HepG2 (cell line): Measurements from ENCODE around the gene ZNF3. TPM values are rescaled to one million over a fixed set of nuclear protein-coding genes. Genes with fewer than 3 reads are reported as not detected.

Source experiments
- ARNT ChIP-seq: fragments of 450-650 bp; IDR thresholded peaks from 2 replicates; pipeline ENCODE4 v1.6.1; 2017
- ASH2L ChIP-seq: fragments of 300-600, 200-600 bp; sonication (generic); IDR thresholded peaks from 2 replicates; pipeline ENCODE4 v1.7.0; 2017; ENCODE audit warnings: low read depth, mild to moderate bottlenecking, moderate library complexity, mixed read lengths, low read length; ENCODE audit not compliant: insufficient read length
- BORCS8-MEF2B ChIP-seq: sonication (generic); formaldehyde crosslinking; IDR thresholded peaks from 2 replicates; pipeline ENCODE4 v1.8.0; 2022; ENCODE audit warnings: mild to moderate bottlenecking, missing genetic modification reagents
- ELF3 ChIP-seq: IDR thresholded peaks from 2 replicates; pipeline ENCODE4 v1.6.1; 2016; ENCODE audit warnings: missing genetic modification reagents, missing compliant biosample characterization
- FIP1L1 ChIP-seq: fragments of 200-400 bp; formaldehyde crosslinking; IDR thresholded peaks from 2 replicates; pipeline ENCODE4 v1.6.1; 2018; ENCODE audit warnings: low read depth, mild to moderate bottlenecking, low read length, moderate library complexity, borderline replicate concordance; ENCODE audit not compliant: insufficient read depth
- FOXP1 ChIP-seq, 2 experiments: fragments of 450-650 bp in 1 of 2; IDR thresholded peaks; 2 replicates each; pipeline ENCODE4 v1.6.1; 2017 to 2018; ENCODE audit warnings: antibody characterized with exemption in 1 of 2
- GATAD1 ChIP-seq: IDR thresholded peaks from 2 replicates; pipeline ENCODE4 v1.6.1; 2016; ENCODE audit warnings: missing genetic modification reagents, missing compliant biosample characterization
- JARID2 ChIP-seq: sonication (generic); formaldehyde crosslinking; IDR thresholded peaks from 2 replicates; pipeline ENCODE4 v1.8.1; 2023; ENCODE audit warnings: missing genetic modification reagents, inconsistent platforms; ENCODE audit not compliant: insufficient replicate concordance
- KAT7 ChIP-seq: IDR thresholded peaks from 2 replicates; pipeline ENCODE4 v1.6.1; 2018; ENCODE audit warnings: borderline replicate concordance, missing compliant biosample characterization
- MBD4 ChIP-seq: IDR thresholded peaks from 2 replicates; pipeline ENCODE4 v1.6.1; 2012; ENCODE audit warnings: low read length, inconsistent platforms, borderline replicate concordance
- NONO ChIP-seq, 2 experiments: fragments of 450-650 bp in 1 of 2; sonication (generic) in 1 of 2; formaldehyde crosslinking in 1 of 2; IDR thresholded peaks in 1 of 2; conservative IDR thresholded peaks in 1 of 2; 2 replicates each; pipeline versions ENCODE4 v1.6.1 to v1.8.0; 2017 to 2022; ENCODE audit warnings: mild to moderate bottlenecking in 1 of 2, missing genetic modification reagents in 1 of 2, moderate library complexity in 1 of 2
- PCBP2 ChIP-seq: fragments of 200-400 bp; formaldehyde crosslinking; optimal IDR thresholded peaks from 2 replicates; pipeline ENCODE3; 2018; ENCODE audit warnings: low read length, low read depth; ENCODE audit not compliant: poor library complexity, severe bottlenecking
- PHF21A ChIP-seq: sonication (generic); formaldehyde crosslinking; IDR thresholded peaks from 2 replicates; pipeline ENCODE4 v1.5.0; 2020; ENCODE audit warnings: mild to moderate bottlenecking, missing genetic modification reagents
- PHF5A ChIP-seq: IDR thresholded peaks from one replicate; pipeline ENCODE4 v1.6.1; 2018; ENCODE audit warnings: low read depth, missing genetic modification reagents; ENCODE audit not compliant: unreplicated experiment
- PHF8 ChIP-seq: sonication (generic); formaldehyde crosslinking; IDR thresholded peaks from 2 replicates; pipeline ENCODE4 v1.5.0; 2020; ENCODE audit warnings: missing genetic modification reagents
- RARA ChIP-seq: IDR thresholded peaks from 2 replicates; pipeline ENCODE4 v1.6.1; 2016; ENCODE audit warnings: missing genetic modification reagents, missing compliant biosample characterization
- ZFP1 ChIP-seq: IDR thresholded peaks from 2 replicates; pipeline ENCODE4 v1.6.1; 2016
- ZFP37 ChIP-seq: sonication (generic); formaldehyde crosslinking; IDR thresholded peaks from 2 replicates; pipeline ENCODE4 v1.4.0; 2020; ENCODE audit warnings: missing genetic modification reagents, borderline replicate concordance
- ZMAT3 ChIP-seq: sonication (generic); formaldehyde crosslinking; conservative IDR thresholded peaks from 2 replicates; pipeline ENCODE4 v1.7.0; 2021; ENCODE audit warnings: missing genetic modification reagents
- ZNF496 ChIP-seq: sonication (generic); formaldehyde crosslinking; IDR thresholded peaks from 2 replicates; pipeline ENCODE4 v1.8.1; 2023; ENCODE audit warnings: mild to moderate bottlenecking, moderate library complexity, missing genetic modification reagents; ENCODE audit not compliant: insufficient replicate concordance
- ZNF570 ChIP-seq: sonication (generic); formaldehyde crosslinking; IDR thresholded peaks from 2 replicates; pipeline ENCODE4 v1.4.0; 2020; ENCODE audit warnings: mild to moderate bottlenecking, missing genetic modification reagents, borderline replicate concordance
- ZNF629 ChIP-seq: sonication (generic); formaldehyde crosslinking; conservative IDR thresholded peaks from 2 replicates; pipeline ENCODE4 v1.5.0; 2020; ENCODE audit warnings: missing genetic modification reagents
- ZNF724P ChIP-seq: sonication (generic); formaldehyde crosslinking; IDR thresholded peaks from 2 replicates; pipeline ENCODE4 v1.8.0; 2022; ENCODE audit warnings: missing genetic modification reagents, borderline replicate concordance
- ZNF83 ChIP-seq: sonication (generic); formaldehyde crosslinking; IDR thresholded peaks from 2 replicates; pipeline ENCODE4 v1.4.0; 2020; ENCODE audit warnings: missing genetic modification reagents, mild to moderate bottlenecking, borderline replicate concordance
- polyA plus RNA-seq, 8 experiments: library from polyadenylated mRNA; depleted of rRNA in 3 of 8; stranded (reverse) in 7 of 8; unstranded in 1 of 8; fragments of >200 nt; fragmentation: Illumina TruSeq in 4 of 8; extraction: Trizol in 4 of 8; gene quantifications; 2 replicates each; pipeline versions ENCODE4 v1.2.1 to v1.2.3, GENCODE V29; 2011 to 2016; ENCODE audit warnings: low read depth in 4 of 8, missing spikeins in 1 of 8, mixed read lengths in 1 of 8; ENCODE audit not compliant: insufficient read depth in 1 of 8
- total RNA-seq, 5 experiments: library from RNA; depleted of rRNA; stranded (reverse); fragments of >200 nt; fragmentation: Illumina TruSeq; extraction: Trizol; gene quantifications; 2 replicates each; pipeline ENCODE4 v1.2.3, GENCODE V29; 2016; ENCODE audit warnings: low read depth in 1 of 5
- TF ChIP-seq, protein P1 (sequence below): sonication (generic); formaldehyde crosslinking; IDR thresholded peaks from 2 replicates; pipeline ENCODE4 v1.8.1; 2023; ENCODE audit warnings: mild to moderate bottlenecking, moderate library complexity, missing genetic modification reagents
- TF ChIP-seq, protein P2 (sequence below): sonication (generic); formaldehyde crosslinking; IDR thresholded peaks from 2 replicates; pipeline ENCODE4 v1.4.0; 2020; ENCODE audit warnings: missing genetic modification reagents
- TF ChIP-seq, protein P3 (sequence below): sonication (generic); formaldehyde crosslinking; IDR thresholded peaks from 2 replicates; pipeline ENCODE4 v1.4.0; 2020; ENCODE audit warnings: missing genetic modification reagents, low read depth, mild to moderate bottlenecking, borderline replicate concordance
- TF ChIP-seq, protein P4 (sequence below): sonication (generic); formaldehyde crosslinking; IDR thresholded peaks from 2 replicates; pipeline ENCODE4 v1.4.0; 2020; ENCODE audit warnings: missing genetic modification reagents
- TF ChIP-seq, protein P5 (sequence below): sonication (generic); formaldehyde crosslinking; IDR thresholded peaks from 2 replicates; pipeline ENCODE4 v1.5.0; 2020; ENCODE audit warnings: missing genetic modification reagents

Gene ZNF3
- total and polyA plus RNA-seq, 2 of the 13 experiments (the other 11 are each of a cell fraction or from before 2014, with no cell fraction given), result 33.7 to 56.9 TPM

DNA sequence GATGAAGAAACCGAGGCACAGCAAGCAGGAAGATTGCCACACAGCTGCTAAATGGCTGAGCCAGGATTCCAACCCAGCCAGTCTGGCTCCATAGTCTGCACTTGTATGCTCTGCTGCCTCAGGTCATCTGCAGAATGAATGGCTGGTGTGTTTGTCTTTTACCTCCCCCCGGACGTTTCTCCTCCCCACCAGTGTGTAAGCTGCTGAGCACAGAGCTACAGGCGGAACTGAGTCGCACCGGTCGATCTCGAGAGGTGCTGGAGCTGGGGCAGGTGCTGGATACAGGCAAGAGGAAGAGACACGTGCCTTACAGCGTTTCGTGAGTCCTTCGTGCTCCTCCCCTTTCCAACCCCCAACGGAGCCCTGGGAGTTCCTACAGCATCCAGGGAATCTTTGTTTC, 40.5 kb upstream of the ZNF3 start (continued):
- TF ChIP-seq, protein P1, sequence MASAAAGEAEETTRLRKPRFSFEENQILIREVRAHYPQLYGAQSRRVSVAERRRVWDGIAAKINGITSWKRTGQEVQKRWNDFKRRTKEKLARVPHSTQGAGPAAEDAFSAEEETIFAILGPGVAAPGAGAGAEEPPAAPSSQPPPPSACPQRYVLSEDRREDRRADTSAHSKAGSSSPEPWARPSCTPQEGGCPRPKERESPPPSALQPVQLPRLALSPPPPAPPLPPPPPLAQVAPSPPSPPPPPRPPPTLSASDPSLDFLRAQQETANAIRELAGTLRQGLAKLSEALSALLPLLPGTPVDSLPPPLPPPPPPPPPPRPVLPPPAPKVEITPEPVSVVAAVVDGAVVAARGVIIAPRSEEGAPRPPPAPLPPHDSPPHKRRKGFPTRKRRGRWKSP (CRISPR knock-in tag), result no peak
- TF ChIP-seq BORCS8-MEF2B (no peak), GATAD1 (peak; percentile 34; the same call in 1 of the 2 replicates), ZFP1 (CRISPR knock-in tag) (no peak), NONO (IDR thresholded peaks at IDR 0.05) (no peak), NONO (CRISPR knock-in tag; conservative IDR thresholded peaks at IDR 0.05) (peak; percentile 88), JARID2 (CRISPR knock-in tag) (no peak), PHF21A (peak; percentile 57; the same call in 1 of the 2 replicates), MBD4 (no peak), ELF3 (peak; percentile 84), ZNF570 (CRISPR knock-in tag) (no peak), ZNF496 (no peak), FIP1L1 (no peak), RARA (CRISPR knock-in tag) (peak; percentile 52; the same call in 1 of the 2 replicates), ZMAT3 (CRISPR knock-in tag) (no peak), ZNF724P (no peak), ASH2L (no peak), KAT7 (CRISPR knock-in tag) (no peak), PCBP2 (no peak), FOXP1 (IDR thresholded peaks at IDR 0.05) (no peak), FOXP1 (CRISPR knock-in tag; IDR thresholded peaks at IDR 0.05) (no peak), ARNT (no peak), ZFP37 (CRISPR knock-in tag) (no peak), PHF8 (CRISPR knock-in tag) (no peak), ZNF629 (CRISPR knock-in tag) (no peak; the same call in 1 of the 2 replicates), ZNF83 (CRISPR knock-in tag) (no peak), PHF5A (CRISPR knock-in tag) (no peak)
- TF ChIP-seq, protein P2, sequence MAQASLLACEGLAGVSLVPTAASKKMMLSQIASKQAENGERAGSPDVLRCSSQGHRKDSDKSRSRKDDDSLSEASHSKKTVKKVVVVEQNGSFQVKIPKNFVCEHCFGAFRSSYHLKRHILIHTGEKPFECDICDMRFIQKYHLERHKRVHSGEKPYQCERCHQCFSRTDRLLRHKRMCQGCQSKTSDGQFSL, result no peak
- TF ChIP-seq, protein P3, sequence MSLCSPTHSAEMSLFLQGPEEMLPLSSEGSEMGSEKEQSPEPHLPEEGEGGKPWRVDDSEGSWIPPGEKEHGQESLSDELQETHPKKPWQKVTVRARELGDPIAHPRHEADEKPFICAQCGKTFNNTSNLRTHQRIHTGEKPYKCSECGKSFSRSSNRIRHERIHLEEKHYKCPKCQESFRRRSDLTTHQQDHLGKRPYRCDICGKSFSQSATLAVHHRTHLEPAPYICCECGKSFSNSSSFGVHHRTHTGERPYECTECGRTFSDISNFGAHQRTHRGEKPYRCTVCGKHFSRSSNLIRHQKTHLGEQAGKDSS (CRISPR knock-in tag), result no peak
- TF ChIP-seq, protein P4, sequence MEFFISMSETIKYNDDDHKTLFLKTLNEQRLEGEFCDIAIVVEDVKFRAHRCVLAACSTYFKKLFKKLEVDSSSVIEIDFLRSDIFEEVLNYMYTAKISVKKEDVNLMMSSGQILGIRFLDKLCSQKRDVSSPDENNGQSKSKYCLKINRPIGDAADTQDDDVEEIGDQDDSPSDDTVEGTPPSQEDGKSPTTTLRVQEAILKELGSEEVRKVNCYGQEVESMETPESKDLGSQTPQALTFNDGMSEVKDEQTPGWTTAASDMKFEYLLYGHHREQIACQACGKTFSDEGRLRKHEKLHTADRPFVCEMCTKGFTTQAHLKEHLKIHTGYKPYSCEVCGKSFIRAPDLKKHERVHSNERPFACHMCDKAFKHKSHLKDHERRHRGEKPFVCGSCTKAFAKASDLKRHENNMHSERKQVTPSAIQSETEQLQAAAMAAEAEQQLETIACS (CRISPR knock-in tag), result no peak
- TF ChIP-seq, protein P5, sequence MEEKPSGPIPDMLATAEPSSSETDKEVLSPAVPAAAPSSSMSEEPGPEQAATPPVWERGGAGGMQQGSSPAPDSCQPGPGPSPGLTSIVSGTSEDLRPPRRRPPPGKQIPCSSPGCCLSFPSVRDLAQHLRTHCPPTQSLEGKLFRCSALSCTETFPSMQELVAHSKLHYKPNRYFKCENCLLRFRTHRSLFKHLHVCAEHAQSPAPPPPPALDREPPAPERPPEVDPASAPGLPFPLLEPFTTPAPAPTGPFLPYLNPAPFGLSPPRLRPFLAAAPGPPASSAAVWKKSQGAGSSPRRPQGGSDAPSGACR, result no peak
